ENCODE measurements around the gene CTTNBP2NL. TPM values are rescaled to one million over a fixed set of nuclear protein-coding genes. Genes with fewer than 3 reads are reported as not detected.
A peak's percentile ranks its signal among the peaks of the same experiment; 100 is the strongest.

The CTTNBP2NL gene
- total and polyA plus RNA-seq, 10 of the 15 experiments (the other 5 are each of a cell fraction or from before 2014, with no cell fraction given): 2.1 to 11.3 (median 5.6) TPM

GRCh38 chr1:112397841-112398240 lies 1.8 kb downstream of the CTTNBP2NL start:
- no peaks in the 10 kb centered on the region for H3K27me3 ChIP-seq (replicated peaks in 1 of 2; ENCODE audit: control insufficient read depth in 2 of 2, insufficient read depth in 2 of 2, low read length in 1 of 2)
- H3K9me3 ChIP-seq (replicated peaks; ENCODE audit: control insufficient read depth, insufficient read depth, low read length): no peaks in the 10 kb centered on the region
- ChIA-PET SMC1A (ENCODE audit: uncharacterized antibody, unreplicated experiment) (interaction anchor here (0.7 to 1.5 kb wide), 6 partner anchors 11 to 224 kb away, joined by 3 to 5 read pairs (median 3); no protein-coding TSS in a partner anchor), CTCF (interaction anchor here (0.6 to 14.4 kb wide), 8 partner anchors 8 to 319 kb away, joined by 3 to 330 read pairs (median 4); partner anchors contain the start of genes CAPZA1 and ST7L), POLR2A (interaction anchor here (0.5 to 2.1 kb wide), 4 partner anchors 59 to 307 kb away, joined by 3 to 5 read pairs (median 4); no protein-coding TSS in a partner anchor), RAD21 (ENCODE audit: unreplicated experiment) (interaction anchor here (0.9 to 5.2 kb wide), 6 partner anchors 60 to 224 kb away, joined by 3 to 46 read pairs (median 4); partner anchors contain the start of gene ST7L)
- H3K79me2 ChIP-seq (ENCODE audit: control insufficient read depth, insufficient read depth, low read length): peaks cover 59% of the 10 kb centered on the region
- H3K27ac ChIP-seq (ENCODE audit: control insufficient read depth, insufficient read depth): 0 out of 2 replicates have a peak overlapping the region, but pooled peaks have one; percentile 5
- WGBS (ENCODE audit: insufficient coverage, insufficient replicate concordance, low lambda C conversion rate, missing lambda C conversion rate): 78% methylated on average over 4 of the region's 4 CpGs
- H3K4me3 ChIP-seq: peak overlapping the region; percentile 97
- no TSS peak for BruUV-seq (replicated peaks)
- peaks cover 25% of the 10 kb centered on the region for H3K4me1 ChIP-seq (ENCODE audit: control insufficient read depth, insufficient read depth, low read length)
- H3K9ac ChIP-seq (ENCODE audit: control insufficient read depth, insufficient read depth, low read length): no peak overlapping the region
- H2AFZ ChIP-seq (ENCODE audit: control insufficient read depth, low read depth, low read length): no peak overlapping the region
- in situ Hi-C loops (cut with MboI) (loop anchor here (5.0 kb wide), 2 partner anchors 64 to 219 kb away; partner anchors contain the start of genes CAPZA1 and ST7L), intact Hi-C loops (cut with micrococcal nuclease; ENCODE audit: unreplicated experiment) (no loop called here)
- peak overlapping the region; percentile 38 for H3K4me2 ChIP-seq (ENCODE audit: control insufficient read depth, insufficient read depth)
- no peaks in the 10 kb centered on the region for H4K20me1 ChIP-seq (ENCODE audit: control insufficient read depth, insufficient read depth)
- TF ChIP-seq NR2C1 (IDR thresholded peaks at IDR 0.05): no peak
- no peak for TF ChIP-seq SIN3A (IDR thresholded peaks at IDR 0.05; ENCODE audit: low read depth, low read length)
- TF ChIP-seq RELA (IDR thresholded peaks at IDR 0.05; ENCODE audit: borderline replicate concordance, partially characterized antibody): no peak
- TF ChIP-seq CTCF (IDR thresholded peaks at IDR 0.05 in 2 of 3, conservative IDR thresholded peaks at IDR 0.05 in 1 of 3; ENCODE audit: control insufficient read depth in 2 of 3, extremely low read depth in 1 of 3, insufficient read depth in 1 of 3, low read depth in 3 of 3, low read length in 3 of 3): no peak
- no peak for TF ChIP-seq RAD21 (IDR thresholded peaks at IDR 0.05; ENCODE audit: insufficient read depth, low read depth, low read length)
- no peak for TF ChIP-seq PML (IDR thresholded peaks at IDR 0.05; ENCODE audit: low read length)
- no peaks in the 10 kb centered on the region for H3K36me3 ChIP-seq (ENCODE audit: control insufficient read depth in 2 of 2, insufficient read depth in 2 of 2, low read length in 1 of 2)
- DNase-seq (ENCODE audit: low read depth, low spot score) (no peak), FAIRE-seq (no peak), ATAC-seq (no peak)
